Kidney (tissue), 14 donors: ENCODE results near the gene PCDH12. TPM values are rescaled to one million over a fixed set of nuclear protein-coding genes. Genes with fewer than 3 reads are reported as not detected.

Experiments used
- DNase-seq, 5 donors: peaks; one replicate each; pipeline ENCODE4 v3.0.0-alpha.2; 2013 to 2020
- FAIRE-seq: peaks from 2 replicates; lab custom pipeline; 2012; peaks lifted over from hg19 to GRCh38; lab: Jason Lieb, UNC
- H3K27ac ChIP-seq, 2 donors: one replicate each; pipeline ENCODE4 v1.7.0; 2013; ENCODE audit warnings: low read depth in 2 of 2, low read length in 2 of 2, inconsistent platforms in 1 of 2
- H3K27me3 ChIP-seq: one replicate; pipeline ENCODE4 v1.7.1; 2013; ENCODE audit warnings: low read length, inconsistent platforms; ENCODE audit not compliant: control insufficient read depth, insufficient read depth
- H3K36me3 ChIP-seq, 3 donors: one replicate each; pipeline versions ENCODE4 v1.7.0 to v1.7.1; 2013; ENCODE audit warnings: low read length in 3 of 3, control low read depth in 1 of 3, inconsistent platforms in 1 of 3; ENCODE audit not compliant: insufficient read depth in 3 of 3, control insufficient read depth in 2 of 3
- H3K4me1 ChIP-seq, 3 donors: one replicate each; pipeline versions ENCODE4 v1.7.0 to v1.7.1; 2013; ENCODE audit warnings: low read length in 3 of 3, inconsistent platforms in 1 of 3, low read depth in 1 of 3; ENCODE audit not compliant: control insufficient read depth in 2 of 3, insufficient read depth in 2 of 3
- H3K4me3 ChIP-seq, 3 donors: one replicate each; pipeline versions ENCODE4 v1.7.0 to v1.8.1; 2013; ENCODE audit warnings: low read length in 3 of 3, control low read depth in 1 of 3, inconsistent platforms in 1 of 3
- H3K9ac ChIP-seq, 3 donors: one replicate each; pipeline versions ENCODE4 v1.7.0 to v1.7.1; 2013; ENCODE audit warnings: low read length in 3 of 3, control low read depth in 1 of 3, inconsistent platforms in 1 of 3
- H3K9me3 ChIP-seq, 3 donors: one replicate each; pipeline versions ENCODE4 v1.7.0 to v1.7.1; 2013; ENCODE audit warnings: low read length in 3 of 3, control low read depth in 1 of 3, inconsistent platforms in 1 of 3; ENCODE audit not compliant: control insufficient read depth in 2 of 3, insufficient read depth in 1 of 3
- CTCF ChIP-seq: IDR thresholded peaks from 3 replicates; pipeline ENCODE4 v1.5.1; 2012; ENCODE audit warnings: mild to moderate bottlenecking, moderate library complexity, borderline replicate concordance; ENCODE audit not compliant: insufficient read depth; ENCODE audit errors: extremely low read depth
- intact Hi-C: fragments of 100-400 bp; cut with DNase I; formaldehyde crosslinking; loops from one replicate; pipeline ENCODE4 v1.11.1; 2022
- polyA plus RNA-seq: library from polyadenylated mRNA; stranded (reverse); fragments of 350-450 nt; fragmentation: Illumina TruSeq; extraction: RNeasy Lipid Tissue Mini Kit (QIAGEN cat#74804); gene quantifications from one replicate; pipeline ENCODE4 v1.2.3, GENCODE V29; 2014; ENCODE audit warnings: low read depth, low replicate concordance; ENCODE audit not compliant: insufficient read depth
- total RNA-seq: library from RNA; stranded (reverse); fragmentation: NEBNext Ultra II Directional; extraction: Animal tissue kit (Norgen Biotek cat#: 25700); gene quantifications from one replicate; pipeline ENCODE4 v1.2.1, GENCODE V29; 2021
- donor health status: control.
- donor health status: control.
- donor health status: control.
- donor health status: control.
- donor health status: control.
- donor health status: DM: yes; HTN: yes; CAD: no.
- donor health status: Normal renal cell carcinoma (clear cell type).

The PCDH12 gene
- total and polyA plus RNA-seq, 2 donors from 2014 or later, result 7.4 to 14.1 TPM

GRCh38 chr5:141992349-141992963 lies 34.5 kb upstream of the PCDH12 start:
- peak; percentile 88 for FAIRE-seq
- no peak overlapping the region for H3K9ac ChIP-seq
- intact Hi-C loops, result loop anchor here (10.0 kb wide), 1 partner anchor 152 kb away; no protein-coding TSS in a partner anchor
- no peak overlapping the region for H3K27ac ChIP-seq
- no peaks in the 10 kb centered on the region for H3K27me3 ChIP-seq
- peak in 4 of 5 donors; percentile 64 to 86 (median 76) for DNase-seq
- H3K4me1 ChIP-seq, result peaks cover 0 to 5% (median 0%) of the 10 kb centered on the region in 3 donors
- TF ChIP-seq CTCF, result peak; percentile 75
- H3K36me3 ChIP-seq, result peaks cover 8 to 24% (median 22%) of the 10 kb centered on the region in 3 donors
- H3K4me3 ChIP-seq, result no peak overlapping the region
- no peaks in the 10 kb centered on the region for H3K9me3 ChIP-seq

DNA sequence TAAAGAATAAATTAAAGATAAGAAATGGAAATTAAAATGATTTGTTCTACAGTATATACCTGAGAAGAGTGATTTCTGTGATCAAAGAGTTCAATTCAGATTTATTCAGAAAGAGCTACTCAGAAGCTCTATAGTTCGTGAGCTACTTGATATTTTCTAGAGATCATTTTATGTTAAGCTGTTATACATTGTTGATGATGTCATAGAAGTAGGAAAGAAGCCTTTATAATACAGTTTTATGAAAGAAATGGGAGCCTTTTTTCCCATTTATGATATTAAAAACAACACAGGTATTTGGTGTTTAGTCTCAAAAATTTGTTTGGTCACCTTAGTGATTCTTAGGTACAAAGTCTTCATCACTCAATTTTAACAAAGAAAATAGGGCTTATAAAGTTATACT lies 31.7 kb upstream of the PCDH12 start:
- Histone ChIP-seq H3K27me3 (no peaks in the 10 kb centered on the region), H3K27ac (no peak overlapping the region), H3K9me3 (no peaks in the 10 kb centered on the region), H3K4me1 (no peaks in the 10 kb centered on the region), H3K9ac (no peak overlapping the region), H3K36me3 (peaks cover 8 to 33% (median 32%) of the 10 kb centered on the region in 3 donors), H3K4me3 (no peak overlapping the region)
- DNase-seq (no peak), FAIRE-seq (no peak)
- no peak for TF ChIP-seq CTCF
- intact Hi-C loops, result loop anchor here (10.0 kb wide), 1 partner anchor 155 kb away; no protein-coding TSS in a partner anchor

DNA sequence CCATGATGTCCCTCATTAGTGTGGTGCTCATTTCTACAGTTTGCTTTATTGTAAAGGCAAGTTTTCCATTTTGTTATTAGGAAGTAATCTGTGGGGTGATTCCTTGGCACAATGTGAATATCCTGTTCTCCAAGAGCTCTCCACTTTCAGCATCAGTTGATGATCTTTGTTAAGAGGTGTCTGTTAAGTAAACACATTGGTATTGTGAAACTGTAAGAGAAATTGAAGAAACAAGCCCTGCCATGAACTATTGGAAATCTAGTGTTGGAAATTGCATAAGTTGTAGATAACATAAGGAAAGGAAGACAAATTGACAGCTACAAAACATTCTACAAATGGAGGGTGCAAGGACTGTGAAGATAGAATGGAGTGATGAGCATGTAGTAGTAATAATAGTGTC lies 28.1 kb upstream of the PCDH12 start:
- Histone ChIP-seq H3K4me3 (no peak overlapping the region), H3K36me3 (peaks cover 7 to 32% (median 32%) of the 10 kb centered on the region in 3 donors)
- no peak for FAIRE-seq

More for the DNA sequence above, 28.1 kb upstream of the PCDH12 start:
- Histone ChIP-seq H3K9me3 (no peaks in the 10 kb centered on the region), H3K27ac (no peak overlapping the region), H3K4me1 (no peaks in the 10 kb centered on the region), H3K27me3 (no peaks in the 10 kb centered on the region), H3K9ac (no peak overlapping the region)
- DNase-seq, result no peak
- intact Hi-C loops, result no loop called here
- TF ChIP-seq CTCF, result no peak
